Anterior cingulate cortex (tissue), 58 donors: ENCODE data around the gene MAGED1.
"Not testable (repeated sequence)": the region's sequence is repeated elsewhere in the genome, so short reads cannot be mapped to it uniquely, and the experiment has no call there.

Source experiments
- DNase-seq, 58 donors: peaks; one replicate each; lab custom pipeline; 2025; lab: John Stamatoyannopoulos, UW

MAGED1 gene

DNA sequence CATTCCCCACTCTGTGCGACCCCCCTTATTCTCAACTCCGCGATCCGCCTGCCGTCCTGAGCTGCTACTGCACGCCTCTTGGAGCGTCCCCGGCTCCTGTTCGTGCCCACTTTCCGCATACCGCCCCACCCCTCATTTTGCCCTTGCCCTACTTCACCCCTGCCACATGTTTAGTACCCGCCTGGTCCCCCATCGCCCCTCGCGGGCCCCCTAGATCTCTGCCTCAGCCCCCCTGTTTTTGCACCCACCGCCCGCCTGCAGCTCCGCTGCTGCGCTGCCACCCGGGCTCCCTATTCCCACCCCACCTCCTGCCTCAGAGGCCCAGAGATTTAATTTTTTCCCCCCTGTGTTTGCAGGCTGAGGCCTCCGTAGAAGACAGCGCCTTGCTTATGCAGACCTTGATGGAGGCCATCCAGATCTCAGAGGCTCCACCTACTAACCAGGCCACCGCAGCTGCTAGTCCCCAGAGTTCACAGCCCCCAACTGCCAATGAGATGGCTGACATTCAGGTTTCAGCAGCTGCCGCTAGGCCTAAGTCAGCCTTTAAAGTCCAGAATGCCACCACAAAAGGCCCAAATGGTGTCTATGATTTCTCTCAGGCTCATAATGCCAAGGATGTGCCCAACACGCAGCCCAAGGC, 1.4 kb downstream of the MAGED1 start:
- DNase-seq = peak in 22 of 58 donors; percentile 0 to 38 (median 12)

DNA sequence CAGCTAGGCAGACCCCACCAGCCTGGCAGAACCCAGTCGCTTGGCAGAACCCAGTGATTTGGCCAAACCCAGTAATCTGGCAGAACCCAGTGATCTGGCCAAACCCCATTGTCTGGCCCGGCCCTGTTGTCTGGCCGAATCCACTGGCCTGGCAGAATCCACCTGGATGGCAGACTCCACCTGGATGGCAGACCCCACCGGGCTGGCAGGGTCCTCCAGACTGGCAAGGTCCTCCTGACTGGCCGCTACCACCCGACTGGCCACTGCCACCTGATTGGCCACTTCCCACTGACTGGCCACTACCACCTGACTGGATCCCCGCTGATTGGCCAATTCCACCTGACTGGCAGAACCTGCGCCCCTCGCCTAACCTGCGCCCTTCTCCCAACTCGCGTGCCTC, 3.2 kb downstream of the MAGED1 start:
- peak in 3 of 58 donors; percentile 0 to 3 (median 0) for DNase-seq

DNA sequence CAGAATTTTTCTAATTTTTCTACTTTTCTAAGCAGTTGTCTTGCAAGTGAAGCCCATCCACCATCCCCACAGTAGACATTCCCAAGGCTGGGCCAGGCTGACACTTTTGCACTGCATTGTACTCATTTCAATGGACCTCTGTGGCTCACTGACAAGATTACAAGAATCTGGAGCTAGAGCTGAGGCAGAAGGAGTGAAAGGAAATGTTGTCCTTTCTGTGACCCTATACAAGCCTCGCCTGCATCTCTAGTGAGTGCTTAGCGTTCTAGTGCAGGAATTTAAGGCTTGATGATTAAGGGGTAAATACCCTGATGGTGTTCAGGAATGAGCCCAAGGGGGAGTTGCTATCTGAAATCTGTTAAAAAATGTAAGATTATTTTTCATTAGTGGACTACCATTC, 6.3 kb downstream of the MAGED1 start:
- no peak for DNase-seq

DNA sequence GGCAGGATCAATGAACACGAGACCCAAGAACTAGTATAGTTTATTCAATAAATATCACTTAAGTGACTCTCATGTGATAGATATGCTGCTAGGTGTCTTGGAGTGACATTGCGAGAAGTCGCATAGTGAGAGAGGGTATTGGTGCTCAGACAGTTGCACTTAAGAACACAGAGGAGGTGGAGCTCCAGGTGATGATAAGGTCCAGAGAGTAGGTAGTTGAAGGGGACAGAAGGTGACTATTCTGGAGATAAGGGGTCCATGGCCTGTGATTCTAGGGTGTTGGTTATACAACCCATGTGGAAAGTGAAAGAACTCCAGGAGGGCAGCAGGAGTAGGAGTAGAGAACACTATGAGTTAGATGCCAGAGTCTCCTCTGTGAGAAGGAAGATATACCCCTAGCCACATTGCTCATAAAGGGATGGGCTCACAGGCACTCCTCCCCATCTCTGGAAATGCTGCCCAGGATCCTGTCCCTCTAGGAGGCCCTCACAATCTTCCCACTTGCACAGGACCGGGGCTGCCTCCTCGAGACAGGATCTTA, 9.2 kb downstream of the MAGED1 start:
- no peak for DNase-seq

DNA sequence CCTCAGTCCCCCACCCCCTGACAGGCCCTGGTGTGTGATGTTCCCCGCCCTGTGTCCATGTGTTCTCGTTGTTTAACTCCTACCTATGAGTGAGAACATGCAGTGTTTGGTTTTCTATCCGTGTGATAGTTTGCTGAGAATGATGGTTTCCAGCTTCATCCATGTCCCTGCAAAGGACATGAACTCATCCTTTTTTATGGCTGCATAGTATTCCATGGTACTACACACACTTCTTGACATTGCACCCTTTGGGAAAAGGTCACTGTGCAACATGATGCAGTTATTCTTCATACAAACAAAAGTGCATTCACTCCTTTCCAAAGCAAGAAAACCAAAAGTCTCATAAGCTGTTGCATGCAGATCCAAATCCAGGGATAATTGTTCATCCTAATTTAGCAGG, 11.7 kb downstream of the MAGED1 start:
- not testable (repeated sequence) for DNase-seq

DNA sequence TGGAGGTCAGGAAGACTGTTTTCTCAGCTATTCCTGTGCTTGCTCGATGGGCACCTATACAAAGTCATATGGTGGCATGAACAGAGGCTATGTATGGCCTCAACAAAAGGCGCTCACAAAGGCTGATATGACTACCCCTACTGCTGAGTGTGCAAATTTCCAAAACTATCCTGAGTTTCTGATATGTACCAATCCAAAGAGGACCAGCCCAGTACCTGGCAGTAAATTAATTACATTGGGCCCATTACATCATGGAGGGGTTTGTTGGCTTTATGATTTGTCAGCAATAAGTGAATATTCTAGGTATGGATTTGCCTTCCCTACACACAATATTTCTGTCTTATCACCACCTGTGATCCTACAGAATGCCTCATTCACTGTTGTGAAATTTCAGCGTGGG, 12.3 kb downstream of the MAGED1 start:
- no peak for DNase-seq

DNA sequence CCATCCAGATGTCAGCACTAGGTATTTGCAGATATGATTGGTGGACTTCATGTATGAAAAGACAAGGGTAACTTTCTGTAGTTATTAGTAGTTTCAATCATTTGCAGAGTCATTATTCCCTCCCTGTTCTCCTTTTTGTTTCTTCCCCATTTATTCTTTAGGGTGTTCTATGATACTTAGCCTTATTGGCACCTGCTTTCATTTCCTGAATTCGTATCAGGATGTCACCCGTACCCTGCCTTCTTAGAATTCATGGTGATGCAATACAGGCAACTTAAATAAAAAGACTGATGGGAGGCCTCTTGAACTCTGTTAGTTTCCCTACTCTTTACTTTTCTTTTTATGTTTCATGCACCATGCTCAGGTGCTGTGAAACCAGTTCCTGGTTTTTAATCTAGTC, 24.2 kb downstream of the MAGED1 start:
- DNase-seq = no peak

DNA sequence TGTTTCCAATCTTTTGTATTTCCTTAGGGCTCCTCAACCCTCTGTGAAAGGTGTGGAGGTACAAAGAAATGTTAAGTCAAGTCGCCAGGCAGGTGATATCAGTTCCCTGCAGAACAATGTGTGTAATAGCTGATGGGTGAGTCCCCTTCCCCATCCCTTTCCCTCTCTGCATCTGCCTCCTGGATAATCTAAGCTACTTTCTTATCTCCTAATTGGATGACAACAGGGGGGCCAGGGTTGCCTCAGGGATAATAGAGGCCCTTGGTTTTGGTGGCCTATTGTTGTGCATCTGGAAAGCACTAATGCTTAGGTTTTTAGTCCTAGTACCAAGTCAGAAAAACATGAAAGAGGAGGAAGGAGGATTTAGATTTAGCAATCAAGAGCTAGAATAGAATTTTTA, 29.1 kb downstream of the MAGED1 start:
- no peak for DNase-seq

DNA sequence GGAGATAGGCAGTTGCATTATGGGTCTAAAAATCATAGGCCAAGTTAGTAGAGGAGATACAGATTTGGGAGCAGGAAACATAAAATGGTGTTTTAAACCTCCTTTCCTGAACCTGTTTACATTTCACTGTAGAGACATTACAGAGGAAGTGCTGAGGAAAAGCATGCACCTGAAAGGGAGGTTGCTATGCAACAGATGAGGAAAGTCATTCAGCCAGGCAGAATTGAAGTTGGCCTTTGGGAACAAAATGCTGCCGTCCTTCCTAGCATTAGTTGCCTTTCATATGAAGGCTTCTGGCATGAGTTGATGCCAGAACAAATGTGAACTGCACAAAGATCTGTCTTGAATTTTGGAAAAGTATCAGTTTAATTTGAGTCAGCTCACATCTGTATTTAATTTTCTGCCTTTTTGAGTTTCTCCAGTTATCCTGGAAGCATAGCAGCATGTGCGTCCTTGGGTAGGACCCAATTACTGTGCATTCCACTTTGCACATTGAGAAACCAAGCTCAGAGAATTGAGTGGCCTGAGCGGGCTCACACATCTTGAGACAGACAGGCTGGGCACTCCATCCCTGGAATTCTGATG, 38.2 kb downstream of the MAGED1 start:
- DNase-seq = peak in 9 of 58 donors; percentile 0 to 14 (median 1)
